OCI-LY3 (cell line): ENCODE results near the gene GUCA2B.

Experiments
- H2AFZ ChIP-seq: fragments of 200-600, 300-600 bp; shearing (Covaris generic); 2 replicates; pipeline ENCODE4 v1.6.0; 2014; ENCODE audit warnings: antibody characterized with exemption, low read depth, low read length
- H3K27ac ChIP-seq: fragments of 200-600, 300-600 bp; sonication (generic); 2 replicates; pipeline ENCODE4 v1.5.1; 2014; ENCODE audit warnings: mild to moderate bottlenecking, low read length, moderate library complexity, mixed read lengths
- H3K27me3 ChIP-seq: fragments of 200-600, 300-600 bp; sonication (generic); 2 replicates; pipeline ENCODE4 v1.6.1; 2014; ENCODE audit warnings: low read depth, low read length, mixed read lengths
- H3K36me3 ChIP-seq: fragments of 200-600, 300-600 bp; sonication (generic); replicated peaks from 2 replicates; pipeline ENCODE3; 2014; ENCODE audit warnings: low read depth, low read length, mixed read lengths
- H3K4me1 ChIP-seq: fragments of 300-600, 200-600 bp; sonication (generic); 2 replicates; pipeline ENCODE4 v1.6.1; 2014; ENCODE audit warnings: low read length, mixed read lengths
- H3K4me2 ChIP-seq: fragments of 200-600, 300-600 bp; sonication (generic); 2 replicates; pipeline ENCODE4 v1.6.1; 2014; ENCODE audit warnings: low read length, mixed read lengths
- H3K4me3 ChIP-seq: fragments of 300-600, 200-600 bp; sonication (generic); 2 replicates; pipeline ENCODE4 v1.5.1; 2014; ENCODE audit warnings: antibody characterized with exemption, mild to moderate bottlenecking, low read length, moderate library complexity
- H3K79me2 ChIP-seq: fragments of 300-600, 200-600 bp; shearing (Covaris generic); 2 replicates; pipeline ENCODE4 v1.6.1; 2014; ENCODE audit warnings: mild to moderate bottlenecking, low read length, mixed read lengths
- H3K9ac ChIP-seq: fragments of 300-600, 200-600 bp; shearing (Covaris generic); 2 replicates; pipeline ENCODE4 v1.6.0; 2014; ENCODE audit warnings: mild to moderate bottlenecking, low read length, moderate library complexity
- H3K9me3 ChIP-seq: fragments of 200-600, 300-600 bp; shearing (Covaris generic); 2 replicates; pipeline ENCODE4 v1.6.1; 2014; ENCODE audit warnings: low read length, mixed read lengths; ENCODE audit not compliant: insufficient read depth
- H4K20me1 ChIP-seq: fragments of 200-600, 300-600 bp; sonication (generic); 2 replicates; pipeline ENCODE4 v1.6.1; 2016; ENCODE audit warnings: low read length, mixed read lengths; ENCODE audit not compliant: insufficient read depth
- EZH2phosphoT487 ChIP-seq: fragments of 200-600 bp; shearing (Covaris generic); IDR thresholded peaks from 2 replicates; pipeline ENCODE4 v1.6.1; 2018; ENCODE audit warnings: antibody characterized with exemption, mixed run types, low read depth
- TF ChIP-seq, protein P1 (sequence below): fragments of 200-600, 300-600 bp; sonication (generic); IDR thresholded peaks from 2 replicates; pipeline ENCODE4 v1.5.1; 2014; ENCODE audit warnings: antibody characterized with exemption, low read length, low read depth

GUCA2B gene

DNA sequence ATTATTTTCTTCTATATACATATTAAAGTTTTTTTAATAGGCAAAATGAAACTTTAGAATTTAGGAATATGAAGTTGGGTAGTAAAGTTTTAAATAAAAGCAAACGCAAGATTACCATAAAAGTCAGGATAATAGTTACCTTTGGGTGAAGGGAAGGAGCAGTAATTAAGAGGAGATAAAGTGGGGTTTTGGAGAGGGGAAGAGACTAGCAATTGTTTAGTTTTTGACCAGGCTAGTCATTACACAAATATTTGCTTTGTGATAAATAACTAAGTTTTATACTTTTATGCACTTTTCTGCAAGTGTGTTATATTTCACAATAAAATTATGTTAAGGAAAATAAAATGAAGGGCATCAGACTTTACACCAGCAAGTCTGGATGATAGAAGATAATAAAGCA lies 27.7 kb upstream of the GUCA2B start:
- no peak for TF ChIP-seq EZH2phosphoT487
- TF ChIP-seq, protein P1, sequence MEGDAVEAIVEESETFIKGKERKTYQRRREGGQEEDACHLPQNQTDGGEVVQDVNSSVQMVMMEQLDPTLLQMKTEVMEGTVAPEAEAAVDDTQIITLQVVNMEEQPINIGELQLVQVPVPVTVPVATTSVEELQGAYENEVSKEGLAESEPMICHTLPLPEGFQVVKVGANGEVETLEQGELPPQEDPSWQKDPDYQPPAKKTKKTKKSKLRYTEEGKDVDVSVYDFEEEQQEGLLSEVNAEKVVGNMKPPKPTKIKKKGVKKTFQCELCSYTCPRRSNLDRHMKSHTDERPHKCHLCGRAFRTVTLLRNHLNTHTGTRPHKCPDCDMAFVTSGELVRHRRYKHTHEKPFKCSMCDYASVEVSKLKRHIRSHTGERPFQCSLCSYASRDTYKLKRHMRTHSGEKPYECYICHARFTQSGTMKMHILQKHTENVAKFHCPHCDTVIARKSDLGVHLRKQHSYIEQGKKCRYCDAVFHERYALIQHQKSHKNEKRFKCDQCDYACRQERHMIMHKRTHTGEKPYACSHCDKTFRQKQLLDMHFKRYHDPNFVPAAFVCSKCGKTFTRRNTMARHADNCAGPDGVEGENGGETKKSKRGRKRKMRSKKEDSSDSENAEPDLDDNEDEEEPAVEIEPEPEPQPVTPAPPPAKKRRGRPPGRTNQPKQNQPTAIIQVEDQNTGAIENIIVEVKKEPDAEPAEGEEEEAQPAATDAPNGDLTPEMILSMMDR: no peak
- H4K20me1 ChIP-seq: no peaks in the 10 kb centered on the region
- H3K36me3 ChIP-seq: peaks cover 7% of the 10 kb centered on the region
- no peaks in the 10 kb centered on the region for H3K27me3 ChIP-seq
- H3K9ac ChIP-seq: no peak overlapping the region
- no peaks in the 10 kb centered on the region for H3K79me2 ChIP-seq
- H2AFZ ChIP-seq: no peak overlapping the region
- H3K4me1 ChIP-seq: no peaks in the 10 kb centered on the region
- H3K4me2 ChIP-seq: no peak overlapping the region
- H3K9me3 ChIP-seq: no peaks in the 10 kb centered on the region
- no peak overlapping the region for H3K4me3 ChIP-seq
- no peak overlapping the region for H3K27ac ChIP-seq

DNA sequence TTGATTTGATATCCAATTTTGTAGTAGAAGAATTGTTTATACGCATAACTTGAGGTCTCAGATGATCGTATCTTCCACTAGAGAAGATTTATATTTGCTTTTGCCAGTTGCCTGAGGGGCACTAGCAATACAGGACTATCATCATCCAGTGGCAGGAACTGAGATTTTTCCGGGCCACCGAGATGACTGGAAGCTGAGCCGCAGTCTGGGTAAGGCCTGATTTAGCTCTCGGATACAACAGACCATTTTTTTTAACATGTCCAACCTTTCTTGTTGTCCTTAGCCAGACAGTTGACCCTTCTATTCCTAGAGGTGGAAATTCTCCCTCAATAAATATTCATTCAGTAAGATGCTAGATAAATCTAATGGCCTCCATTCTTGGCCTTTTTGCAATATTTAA lies 25.4 kb upstream of the GUCA2B start:
- H2AFZ ChIP-seq: no peak overlapping the region
- no peaks in the 10 kb centered on the region for H3K79me2 ChIP-seq
- no peak for TF ChIP-seq EZH2phosphoT487
- TF ChIP-seq, protein P1: no peak
- no peak overlapping the region for H3K27ac ChIP-seq
- H3K4me2 ChIP-seq: no peak overlapping the region
- H3K4me1 ChIP-seq: no peaks in the 10 kb centered on the region
- no peaks in the 10 kb centered on the region for H4K20me1 ChIP-seq
- H3K9ac ChIP-seq: no peak overlapping the region
- H3K9me3 ChIP-seq: no peaks in the 10 kb centered on the region
- H3K36me3 ChIP-seq: peaks cover under 1% of the 10 kb centered on the region
- H3K4me3 ChIP-seq: no peak overlapping the region
- no peaks in the 10 kb centered on the region for H3K27me3 ChIP-seq

DNA sequence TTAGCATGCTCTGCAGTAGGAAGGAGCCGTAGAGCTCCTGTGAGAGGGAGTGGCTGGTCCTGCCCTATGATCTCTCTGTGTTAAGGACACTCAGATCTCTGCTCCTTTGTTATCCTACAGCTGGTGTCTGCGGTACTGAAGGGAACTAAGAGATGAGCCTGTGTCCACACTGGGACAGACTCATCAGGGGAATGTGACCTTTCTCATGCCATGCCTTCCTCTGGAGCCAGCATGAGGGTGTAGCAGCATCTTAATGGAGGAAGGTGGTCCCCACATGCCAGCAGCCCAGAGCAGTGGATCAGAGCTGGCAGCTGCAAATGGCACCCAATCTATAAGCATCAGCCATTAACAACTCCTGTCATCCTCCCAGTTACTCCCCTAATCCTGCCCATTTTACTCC lies 24.7 kb upstream of the GUCA2B start:
- no peak overlapping the region for H3K9ac ChIP-seq
- H3K4me1 ChIP-seq: peaks cover 1% of the 10 kb centered on the region; the same call in 1 of the 2 replicates
- no peaks in the 10 kb centered on the region for H3K36me3 ChIP-seq
- H3K27ac ChIP-seq: no peak overlapping the region
- no peaks in the 10 kb centered on the region for H3K9me3 ChIP-seq
- no peak overlapping the region for H3K4me2 ChIP-seq
- no peak overlapping the region for H3K4me3 ChIP-seq
- H2AFZ ChIP-seq: no peak overlapping the region
- no peaks in the 10 kb centered on the region for H4K20me1 ChIP-seq
- H3K79me2 ChIP-seq: no peaks in the 10 kb centered on the region
- no peaks in the 10 kb centered on the region for H3K27me3 ChIP-seq
- no peak for TF ChIP-seq EZH2phosphoT487
- TF ChIP-seq, protein P1: no peak

DNA sequence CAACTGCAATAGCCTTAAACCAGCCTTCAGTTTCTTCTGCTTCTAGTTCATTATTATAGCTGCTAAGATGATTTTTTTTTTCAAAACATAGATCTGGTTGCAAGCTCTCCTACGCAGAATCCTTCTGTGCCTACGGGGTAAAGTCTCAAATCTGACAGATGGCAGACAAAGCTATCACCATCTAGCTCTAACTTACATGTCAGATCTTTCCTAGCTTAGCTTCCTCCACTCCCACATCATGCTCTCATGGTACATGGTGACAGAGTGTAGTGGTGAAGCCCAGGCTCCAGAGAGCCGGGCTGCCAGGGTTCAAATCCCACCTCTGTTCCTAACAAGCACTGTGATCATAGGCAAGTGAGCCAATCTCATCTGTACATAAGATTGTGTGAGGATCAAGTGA lies 24.2 kb upstream of the GUCA2B start:
- Histone ChIP-seq H3K27me3 (no peaks in the 10 kb centered on the region), H3K27ac (no peak overlapping the region), H3K4me3 (no peak overlapping the region), H2AFZ (no peak overlapping the region), H3K36me3 (no peaks in the 10 kb centered on the region), H3K4me1 (peaks cover 6% of the 10 kb centered on the region; the same call in 1 of the 2 replicates), H4K20me1 (no peaks in the 10 kb centered on the region), H3K9ac (no peak overlapping the region), H3K9me3 (no peaks in the 10 kb centered on the region), H3K4me2 (no peak overlapping the region), H3K79me2 (no peaks in the 10 kb centered on the region)
- TF ChIP-seq, protein P1: no peak
- no peak for TF ChIP-seq EZH2phosphoT487
